Non-pigmented ciliary epithelial cell (primary cell): ENCODE data around the gene PTPRN2.

Source experiments
- DNase-seq: peaks from one replicate; pipeline ENCODE4 v3.0.0-alpha.2; 2010; ENCODE audit warnings: low read depth

The PTPRN2 gene

DNA sequence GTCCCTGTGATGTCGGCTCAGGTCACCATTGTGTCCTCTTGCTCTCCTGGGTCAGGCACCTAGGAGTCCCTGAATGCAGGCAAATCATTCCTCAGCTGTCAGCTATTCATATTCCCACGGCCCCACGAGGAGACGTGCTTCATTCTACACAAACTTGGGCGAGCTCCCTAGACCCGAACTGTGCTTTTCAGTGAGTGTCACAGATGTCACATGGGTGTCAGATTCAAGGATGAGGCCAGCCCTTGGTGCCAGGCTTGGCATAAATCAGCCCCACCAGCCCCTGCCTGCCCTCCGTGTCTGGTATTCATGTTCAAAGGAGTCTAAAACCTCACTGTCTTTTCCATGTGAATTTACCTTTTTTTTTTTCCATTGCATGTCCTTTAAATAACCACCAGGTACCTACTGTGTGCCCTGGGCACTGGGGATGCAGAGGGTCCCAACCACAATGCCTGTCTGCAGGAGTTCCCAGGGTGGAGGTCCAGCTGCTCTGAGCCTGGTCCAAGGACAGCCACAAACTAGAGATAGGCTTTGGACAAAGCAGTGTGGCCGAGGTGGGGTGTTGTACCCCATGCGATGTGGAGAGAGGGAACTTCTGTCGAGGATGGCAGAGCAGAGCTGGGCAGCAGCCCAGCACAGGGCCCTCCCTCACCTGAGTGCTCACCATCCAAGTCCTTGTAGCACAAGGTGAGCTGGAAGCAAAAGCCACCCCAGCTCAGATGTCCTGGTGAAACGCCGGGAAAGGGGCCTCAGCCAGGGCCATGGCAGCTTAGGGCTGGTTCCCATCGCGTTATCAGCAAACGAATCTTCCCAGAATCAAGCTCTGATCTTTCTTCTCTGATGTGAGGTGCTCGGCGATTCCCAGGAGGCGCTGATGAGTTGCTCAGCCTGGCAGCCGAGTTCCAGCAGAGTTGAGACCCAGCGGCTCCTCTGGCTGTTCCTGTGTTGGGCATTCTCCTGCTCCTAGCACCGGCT lies 611.9 kb downstream of the PTPRN2 start:
- no peak for DNase-seq

DNA sequence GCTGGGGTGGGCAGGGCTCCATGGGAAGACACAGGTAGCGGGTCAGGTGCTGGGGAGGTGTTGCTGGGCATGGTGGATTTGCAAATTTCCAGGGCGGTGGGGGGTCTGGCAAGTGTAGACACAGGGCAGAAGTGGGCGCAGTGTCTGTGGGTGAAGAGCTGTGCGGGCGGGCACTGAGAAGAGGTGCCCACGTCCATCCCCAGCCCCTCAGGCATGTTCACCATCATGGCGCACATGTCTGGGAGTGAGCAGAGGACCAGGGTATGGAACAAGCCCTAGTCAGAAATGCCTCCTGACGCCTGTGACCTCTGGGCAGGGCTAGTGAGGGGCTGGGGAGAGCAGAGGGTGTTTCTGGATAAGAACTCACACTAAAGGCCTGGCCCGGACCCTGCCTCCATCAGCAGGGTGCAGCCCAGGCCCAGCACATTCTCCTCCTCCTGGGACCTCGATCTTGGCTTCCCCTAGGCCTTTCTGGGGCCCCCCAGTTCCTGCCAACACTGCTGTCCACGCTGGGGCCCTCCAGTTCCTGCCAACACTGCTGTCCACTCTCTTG lies 612.9 kb downstream of the PTPRN2 start:
- DNase-seq = no peak

DNA sequence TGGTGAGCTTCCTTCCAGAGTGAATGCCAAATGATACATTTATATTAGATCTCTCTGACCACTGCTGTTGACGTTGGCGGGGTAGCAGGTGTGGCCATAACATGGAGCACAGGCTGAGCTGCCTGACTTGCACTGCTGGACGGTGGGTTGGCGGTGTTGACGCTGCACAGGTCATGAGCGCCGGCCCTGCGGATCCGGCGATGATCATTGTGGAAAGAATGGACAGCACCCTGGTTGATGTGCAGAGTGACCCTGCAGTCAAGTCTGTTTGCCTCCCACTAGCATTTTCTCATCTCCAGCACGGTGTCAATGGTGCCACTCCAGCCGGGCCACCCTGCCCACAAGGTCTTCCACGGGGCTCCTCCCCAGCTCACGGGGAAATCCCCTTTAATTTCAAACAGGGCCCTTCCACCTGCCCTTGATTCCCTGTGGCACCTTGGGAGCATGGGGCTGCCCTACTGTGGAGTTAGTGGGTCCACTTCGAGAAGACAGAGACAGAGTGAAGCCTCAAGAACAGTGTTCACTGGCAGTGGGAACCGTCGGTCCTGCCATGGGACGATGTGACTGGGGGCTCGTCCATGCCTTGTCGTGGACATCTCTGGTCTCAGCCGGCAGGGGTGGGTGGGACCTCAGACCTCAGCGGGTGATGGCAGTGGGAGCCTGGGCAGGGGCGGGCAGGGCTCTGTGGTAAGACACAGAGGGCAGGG lies 613.5 kb downstream of the PTPRN2 start:
- no peak for DNase-seq

GRCh38 chr7:157972914-157973313 lies 614.7 kb downstream of the PTPRN2 start:
- DNase-seq = no peak

DNA sequence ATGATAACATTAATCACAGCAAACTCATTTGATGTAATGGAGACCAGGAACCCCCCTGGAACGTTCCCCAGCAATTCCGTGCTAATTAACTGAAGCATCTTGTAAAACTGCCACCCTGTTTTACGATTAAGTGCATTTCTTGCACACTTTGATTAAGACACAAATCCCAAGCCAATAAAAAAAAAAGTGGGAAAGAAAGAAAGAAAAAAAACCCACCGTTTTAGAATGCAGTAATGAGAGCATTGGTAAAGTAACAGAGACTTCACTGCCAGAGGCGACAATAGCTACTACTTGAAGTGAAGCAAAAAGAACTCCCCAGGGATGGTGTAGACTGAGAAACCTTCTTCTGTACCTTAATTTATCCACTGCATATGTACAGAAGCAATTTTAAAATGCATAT lies 616.1 kb downstream of the PTPRN2 start:
- DNase-seq = no peak

GRCh38 chr7:157970744-157971143 lies 616.9 kb downstream of the PTPRN2 start:
- DNase-seq = no peak

- DNase-seq = no peak
Measured at GRCh38 chr7:157969995-157970394, 617.6 kb downstream of the PTPRN2 start.

- DNase-seq = no peak
Measured at GRCh38 chr7:157966490-157966889, 621.1 kb downstream of the PTPRN2 start.

DNA sequence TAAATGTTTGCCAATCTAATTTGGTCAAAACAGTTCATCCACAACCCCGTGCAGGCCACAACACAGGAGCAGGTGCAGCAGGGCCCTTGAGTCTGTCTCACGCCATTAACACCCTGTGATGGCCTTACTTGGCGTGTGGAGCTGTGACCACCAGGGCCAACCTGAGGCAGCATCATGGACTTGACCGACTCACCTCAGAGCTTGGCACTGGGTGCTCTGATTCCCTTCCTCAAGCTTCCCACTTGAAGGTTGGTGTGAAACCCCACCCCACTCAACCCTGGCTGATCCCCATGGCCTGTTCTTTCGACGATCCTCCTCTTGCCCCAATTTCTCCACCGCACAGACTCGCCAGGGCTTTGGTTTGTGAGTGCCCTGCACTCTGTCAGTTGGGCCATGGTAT lies 623.1 kb downstream of the PTPRN2 start:
- no peak for DNase-seq

GRCh38 chr7:157964016-157964415 lies 623.6 kb downstream of the PTPRN2 start:
- no peak for DNase-seq

DNA sequence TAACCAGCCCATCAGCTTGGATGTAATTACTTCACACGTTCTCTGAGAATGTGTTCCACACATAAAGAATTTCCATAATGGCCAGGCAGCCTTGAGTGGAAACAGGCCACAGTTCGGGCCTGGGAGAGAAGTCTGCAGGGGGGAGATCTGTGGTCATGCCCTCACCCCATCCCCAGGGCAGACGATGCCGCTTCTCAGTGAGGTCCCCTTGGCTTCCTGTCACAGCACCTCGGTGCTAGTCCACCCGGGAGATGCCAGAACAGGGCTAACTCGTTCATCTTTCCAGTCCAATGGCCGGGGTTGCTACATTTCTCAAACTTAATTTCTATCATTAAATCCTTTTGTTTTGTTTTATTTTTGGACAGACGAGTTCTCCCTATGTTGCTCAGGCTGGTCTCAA lies 624.1 kb downstream of the PTPRN2 start:
- DNase-seq = no peak

- no peak for DNase-seq
Measured at GRCh38 chr7:157962458-157963306, 624.9 kb downstream of the PTPRN2 start.

DNA sequence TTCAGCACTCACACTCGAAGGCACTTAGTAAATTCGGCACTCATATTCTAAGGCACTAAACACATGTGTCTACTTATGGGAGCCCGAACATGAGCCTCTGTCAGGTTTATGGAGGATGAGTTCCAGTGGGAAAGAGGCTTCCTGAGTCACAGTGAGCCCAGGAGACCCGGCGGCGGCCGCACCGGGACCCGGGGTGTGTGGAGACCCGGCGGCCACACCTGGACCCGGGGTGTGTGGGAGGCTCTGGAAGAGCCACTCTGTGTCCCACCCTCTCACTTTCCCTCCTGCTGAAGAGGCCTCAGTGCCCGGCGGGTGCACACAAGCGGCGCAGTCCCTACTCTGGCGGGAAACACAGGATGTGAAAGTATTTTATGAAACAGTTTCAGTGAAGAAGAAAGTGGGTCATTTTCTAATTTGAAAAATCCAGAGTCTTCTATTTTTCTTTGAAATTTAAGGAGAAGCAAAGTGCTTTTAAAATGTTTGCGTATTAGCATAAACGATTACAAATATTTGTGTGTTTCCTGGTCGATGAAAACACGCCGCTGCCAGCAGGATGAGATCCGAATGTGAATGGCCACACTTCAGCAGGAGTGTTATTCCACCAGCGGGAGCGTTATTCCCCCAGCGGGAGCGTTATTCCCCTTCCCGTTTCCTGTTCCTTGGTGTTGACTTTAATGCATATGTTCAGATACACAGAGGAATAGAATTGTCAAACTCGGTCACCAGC lies 625.7 kb downstream of the PTPRN2 start:
- no peak for DNase-seq

DNA sequence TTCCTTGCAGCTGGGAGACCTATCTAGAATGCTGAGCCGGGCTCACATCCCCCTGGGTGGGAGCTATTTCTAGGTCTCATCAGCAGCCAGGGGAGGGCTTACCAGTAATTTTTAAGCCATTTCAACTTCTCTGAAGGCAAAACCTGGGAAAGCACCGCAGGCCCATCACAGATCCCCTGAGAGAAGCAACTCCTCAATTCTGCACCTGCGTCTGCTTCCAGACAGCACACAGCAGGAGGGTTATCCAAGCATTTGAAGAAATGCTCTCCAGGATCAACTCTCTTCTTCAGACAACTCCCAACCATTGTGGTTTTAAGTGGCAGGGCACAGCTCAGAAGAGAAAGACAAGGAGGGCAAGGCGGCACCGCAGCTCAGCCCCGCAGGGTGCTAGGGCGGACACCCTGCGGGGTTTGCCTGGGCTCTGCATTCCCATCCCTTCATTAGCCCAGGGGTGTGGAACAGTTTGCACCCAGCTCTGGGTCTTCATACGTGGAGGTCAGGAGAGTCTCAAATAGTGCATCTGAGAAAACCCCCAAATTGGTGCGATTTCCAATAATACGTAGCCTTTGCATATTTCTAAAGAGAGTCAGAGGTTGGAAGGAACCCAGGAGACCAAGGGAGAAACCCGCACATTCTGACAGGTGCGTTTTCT lies 632.1 kb downstream of the PTPRN2 start:
- no peak for DNase-seq

DNA sequence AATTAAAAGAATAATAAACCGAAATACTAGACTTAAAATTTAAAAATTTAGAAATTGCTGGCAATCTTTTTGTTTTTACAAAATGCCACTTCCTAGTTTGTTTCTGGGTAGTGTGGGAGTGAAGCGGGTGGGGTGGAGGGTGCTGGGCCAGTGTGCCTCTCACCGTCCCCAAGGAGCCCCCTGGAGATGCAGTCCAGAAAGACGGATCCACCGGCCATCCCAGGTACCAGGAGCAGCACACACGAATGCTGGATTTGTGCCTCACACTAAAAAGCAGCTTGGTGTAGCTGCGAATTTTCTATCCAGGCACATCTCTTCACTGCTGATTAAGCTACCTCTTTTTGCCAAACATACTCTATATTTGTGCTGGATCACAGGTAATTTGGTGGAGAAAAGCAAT lies 632.7 kb downstream of the PTPRN2 start:
- no peak for DNase-seq

- DNase-seq = no peak
Measured at GRCh38 chr7:157952841-157953645, 634.6 kb downstream of the PTPRN2 start.

DNA sequence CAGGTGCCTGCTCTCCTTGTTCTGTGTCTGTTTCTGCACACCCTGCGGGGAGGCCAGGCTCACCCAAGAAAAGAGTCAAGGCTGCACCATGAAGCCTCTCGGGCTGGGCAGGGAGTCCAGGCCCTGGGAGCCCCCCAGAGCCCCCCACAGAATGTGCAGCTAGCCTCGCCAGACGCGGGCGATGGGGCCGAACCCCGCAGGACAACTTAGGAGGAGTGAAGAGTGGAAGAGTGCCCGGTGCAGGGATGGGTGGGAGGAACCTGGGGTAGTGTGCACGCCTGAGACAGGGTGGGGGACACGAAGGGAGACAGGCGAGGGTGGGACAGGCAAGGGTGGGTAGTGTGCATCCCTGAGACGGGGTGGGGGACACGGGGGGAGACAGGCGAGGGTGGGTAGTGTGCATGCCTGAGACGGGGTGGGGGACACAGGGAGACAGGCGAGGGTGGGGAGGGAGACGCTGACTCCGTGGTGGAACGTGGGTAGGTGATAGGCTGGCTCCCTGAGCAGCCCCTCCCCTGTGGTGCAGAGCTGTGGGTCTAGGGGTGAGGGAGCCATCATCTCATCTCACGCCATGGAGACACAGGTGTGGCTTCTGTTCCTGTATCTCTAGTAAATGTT lies 635.5 kb downstream of the PTPRN2 start:
- no peak for DNase-seq

- no peak for DNase-seq
Measured at GRCh38 chr7:157951300-157952049, 636.1 kb downstream of the PTPRN2 start.

- no peak for DNase-seq
Measured at GRCh38 chr7:157949711-157950110, 637.9 kb downstream of the PTPRN2 start.
